Ishikawa (cell line): ENCODE measurements around the gene DPH2.

ENCODE experiments used
- CREB1 ChIP-seq: IDR thresholded peaks from 2 replicates; pipeline ENCODE4 v1.6.1; 2012; ENCODE audit warnings: low read depth
- EP300 ChIP-seq: IDR thresholded peaks from 2 replicates; pipeline ENCODE4 v1.6.1; 2012; ENCODE audit warnings: borderline replicate concordance
- FOXM1 ChIP-seq: IDR thresholded peaks from 2 replicates; pipeline ENCODE4 v1.6.1; 2012; ENCODE audit warnings: low read depth, borderline replicate concordance
- NFIC ChIP-seq: IDR thresholded peaks from 2 replicates; pipeline ENCODE4 v1.6.1; 2012
- TAF1 ChIP-seq: IDR thresholded peaks from 2 replicates; pipeline ENCODE4 v1.6.1; 2012; ENCODE audit warnings: low read depth, mild to moderate bottlenecking
- TF ChIP-seq, protein P1 (sequence below): IDR thresholded peaks from 2 replicates; pipeline ENCODE4 v1.6.1; 2012; ENCODE audit warnings: low read depth, mild to moderate bottlenecking

DNA sequence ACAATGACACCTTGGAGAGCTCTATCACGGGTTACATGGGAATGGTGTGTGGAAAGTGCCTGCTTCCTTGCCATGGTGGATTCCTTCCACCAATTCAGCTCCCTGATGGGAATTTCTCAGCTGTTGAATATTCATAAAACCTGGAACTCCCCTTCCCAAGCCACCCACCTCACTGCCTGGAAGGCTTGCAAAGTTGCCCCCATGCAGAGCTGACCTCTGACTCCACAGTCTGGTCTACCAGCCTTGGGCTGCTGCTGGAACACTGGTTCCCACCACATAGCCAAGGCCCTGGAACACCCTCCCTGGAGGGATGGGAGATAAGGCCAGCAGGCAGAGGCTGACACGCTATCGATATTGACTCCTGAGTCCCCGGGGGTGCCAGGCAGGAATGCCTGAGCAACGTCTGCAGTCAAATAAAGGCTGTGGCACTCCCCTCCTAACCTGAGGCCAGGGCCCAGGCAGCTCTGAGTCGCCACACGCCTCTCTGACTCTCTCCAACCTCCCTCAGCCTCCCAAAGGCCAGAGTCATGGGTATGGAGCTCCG is 30.4 kb downstream of the DPH2 start:
- TF ChIP-seq NFIC (no peak), CREB1 (no peak), FOXM1 (no peak), EP300 (no peak), TAF1 (no peak)
- TF ChIP-seq, protein P1, sequence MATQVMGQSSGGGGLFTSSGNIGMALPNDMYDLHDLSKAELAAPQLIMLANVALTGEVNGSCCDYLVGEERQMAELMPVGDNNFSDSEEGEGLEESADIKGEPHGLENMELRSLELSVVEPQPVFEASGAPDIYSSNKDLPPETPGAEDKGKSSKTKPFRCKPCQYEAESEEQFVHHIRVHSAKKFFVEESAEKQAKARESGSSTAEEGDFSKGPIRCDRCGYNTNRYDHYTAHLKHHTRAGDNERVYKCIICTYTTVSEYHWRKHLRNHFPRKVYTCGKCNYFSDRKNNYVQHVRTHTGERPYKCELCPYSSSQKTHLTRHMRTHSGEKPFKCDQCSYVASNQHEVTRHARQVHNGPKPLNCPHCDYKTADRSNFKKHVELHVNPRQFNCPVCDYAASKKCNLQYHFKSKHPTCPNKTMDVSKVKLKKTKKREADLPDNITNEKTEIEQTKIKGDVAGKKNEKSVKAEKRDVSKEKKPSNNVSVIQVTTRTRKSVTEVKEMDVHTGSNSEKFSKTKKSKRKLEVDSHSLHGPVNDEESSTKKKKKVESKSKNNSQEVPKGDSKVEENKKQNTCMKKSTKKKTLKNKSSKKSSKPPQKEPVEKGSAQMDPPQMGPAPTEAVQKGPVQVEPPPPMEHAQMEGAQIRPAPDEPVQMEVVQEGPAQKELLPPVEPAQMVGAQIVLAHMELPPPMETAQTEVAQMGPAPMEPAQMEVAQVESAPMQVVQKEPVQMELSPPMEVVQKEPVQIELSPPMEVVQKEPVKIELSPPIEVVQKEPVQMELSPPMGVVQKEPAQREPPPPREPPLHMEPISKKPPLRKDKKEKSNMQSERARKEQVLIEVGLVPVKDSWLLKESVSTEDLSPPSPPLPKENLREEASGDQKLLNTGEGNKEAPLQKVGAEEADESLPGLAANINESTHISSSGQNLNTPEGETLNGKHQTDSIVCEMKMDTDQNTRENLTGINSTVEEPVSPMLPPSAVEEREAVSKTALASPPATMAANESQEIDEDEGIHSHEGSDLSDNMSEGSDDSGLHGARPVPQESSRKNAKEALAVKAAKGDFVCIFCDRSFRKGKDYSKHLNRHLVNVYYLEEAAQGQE: no peak
